Measurements from ENCODE around the gene S100A5.

Gene S100A5

DNA sequence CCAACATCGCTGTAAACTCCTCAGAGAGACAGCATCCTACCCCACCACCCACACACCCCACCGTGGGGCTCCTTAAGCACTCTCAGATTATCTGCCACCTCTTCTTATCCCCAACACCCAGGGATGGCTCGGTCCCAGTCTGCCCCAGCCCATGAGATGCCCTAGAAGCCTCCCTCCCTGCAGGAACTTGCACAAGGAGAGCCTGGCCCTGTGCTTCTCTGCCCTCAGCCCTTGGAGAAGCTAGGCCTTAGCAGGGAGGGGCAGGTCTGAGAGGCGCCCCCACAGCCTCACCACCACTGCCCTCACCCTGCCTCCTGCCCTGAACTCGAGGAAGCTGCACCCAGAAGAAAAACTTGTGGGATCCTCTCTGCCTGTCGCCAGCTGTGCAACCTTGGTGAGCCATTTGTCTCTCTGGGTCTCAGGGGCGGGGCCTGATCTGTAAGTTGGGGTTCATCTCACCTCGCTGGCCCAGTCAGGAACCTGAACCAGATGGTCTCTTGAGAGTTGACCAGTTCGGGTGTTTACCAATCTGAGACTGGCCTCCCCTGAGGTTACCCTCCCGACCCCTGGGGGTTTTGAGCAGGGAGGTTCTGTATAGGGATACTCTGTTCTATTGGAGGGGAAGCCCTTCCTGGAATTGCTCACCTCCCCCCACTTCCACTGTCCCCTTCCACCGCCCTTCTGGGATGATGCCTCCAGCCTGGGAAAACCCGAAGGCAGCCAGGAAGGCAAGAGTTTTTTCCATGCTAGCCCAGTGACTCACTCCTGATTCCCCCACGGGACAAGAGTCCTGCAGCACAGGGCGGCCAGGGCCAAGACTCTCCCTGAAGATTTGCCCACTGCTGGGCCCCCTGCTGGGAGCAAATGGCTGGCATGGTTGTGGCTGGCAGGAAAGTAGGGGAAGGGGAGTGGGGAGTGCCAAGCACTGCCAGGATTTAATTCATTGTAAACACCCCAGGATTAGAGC is 8.3 kb upstream of the S100A5 start, which contains the start of gene S100A3:
TSS of gene S100A3 (minus strand) at position 537 of the 967 bp plus-strand sequence. CDS start 773 bp downstream, outside the sequence.
- DNase-seq (ENCODE audit: low read depth in 1 of 2, low spot score in 1 of 2) = no peak

DNA sequence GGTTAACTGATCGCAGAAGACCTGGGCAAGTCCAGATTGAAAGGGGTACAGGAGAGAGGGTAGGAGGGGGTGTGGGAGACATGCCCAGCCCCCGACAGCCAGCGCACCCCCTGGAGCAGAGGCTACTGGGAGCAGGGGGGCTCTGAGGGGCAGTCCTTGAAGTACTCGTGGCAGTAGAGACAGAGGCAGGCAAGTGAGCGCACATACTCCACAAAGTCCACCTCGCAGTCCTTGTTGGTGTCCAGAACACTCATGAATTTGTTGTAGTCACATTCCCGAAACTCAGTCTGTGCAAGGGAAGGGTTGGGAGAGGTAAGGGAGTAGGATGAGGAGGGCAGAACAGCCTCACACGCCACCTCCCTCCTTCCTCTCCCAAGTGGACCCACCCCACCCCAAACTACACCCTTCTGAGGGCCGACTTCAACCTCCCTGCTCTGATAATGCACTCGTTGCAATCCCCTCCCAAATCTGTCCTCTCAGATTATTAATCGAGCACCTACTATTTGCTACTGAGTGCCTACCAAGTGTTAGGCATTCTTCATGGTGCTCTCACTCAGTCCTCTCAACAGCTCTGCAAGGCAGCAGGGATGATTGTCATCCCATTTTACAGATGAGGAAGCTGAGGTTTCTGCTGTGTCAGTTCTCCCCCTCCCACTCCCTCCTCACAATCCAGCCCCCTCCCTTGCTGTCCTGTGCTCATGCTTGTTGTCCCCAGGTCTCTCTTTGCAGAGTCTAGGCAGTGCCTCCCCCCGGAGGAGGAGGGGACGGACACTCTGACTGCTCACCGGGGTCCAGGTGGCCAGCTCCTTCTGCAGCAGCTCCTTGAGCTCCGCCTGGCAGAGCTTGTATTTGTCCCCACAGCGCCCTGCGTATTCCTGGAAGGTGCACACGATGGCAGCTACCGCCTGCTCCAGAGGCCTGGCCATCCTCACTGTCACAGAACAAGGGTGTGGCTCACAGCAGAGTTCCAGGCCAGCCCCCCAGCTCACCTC is 7.1 kb upstream of the S100A5 start:
- DNase-seq (ENCODE audit: low read depth in 1 of 2, low spot score in 1 of 2) = no peak

DNA sequence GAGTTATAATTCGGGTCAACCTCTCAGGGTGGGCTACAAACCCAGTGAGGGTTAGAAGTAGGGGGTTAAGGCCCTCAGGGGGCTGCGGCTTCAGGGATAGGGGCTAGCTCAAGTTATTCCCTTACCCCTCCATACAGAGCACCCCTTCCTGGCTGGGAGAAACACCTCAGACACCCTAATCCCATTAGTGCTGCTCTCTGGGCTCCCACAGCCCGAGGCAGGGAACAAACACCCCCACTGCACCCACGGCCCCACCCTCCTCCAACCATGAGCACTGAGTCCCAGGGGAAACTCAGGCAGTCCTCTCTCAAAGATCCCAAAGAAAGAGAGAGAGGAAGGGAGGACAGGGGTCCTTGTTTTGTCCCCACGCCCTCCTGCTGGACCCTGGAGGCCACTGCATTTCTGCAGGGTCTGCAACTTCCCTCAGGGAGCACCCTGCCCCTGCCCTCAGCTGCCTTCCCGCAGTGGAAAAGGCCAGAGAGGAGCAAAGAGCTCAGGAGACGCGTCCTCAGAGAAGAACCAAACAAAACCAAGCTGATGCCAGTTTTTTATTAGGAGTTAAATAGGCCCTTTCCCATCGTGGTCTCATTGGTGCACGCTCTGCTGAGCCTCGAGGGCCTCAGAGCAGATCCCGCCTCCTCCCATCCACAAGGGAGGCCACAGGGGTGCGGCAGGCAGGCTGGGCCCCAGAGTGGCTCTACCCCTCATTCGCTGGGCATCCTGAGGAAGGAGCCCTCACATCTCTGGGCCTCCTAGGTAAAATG is 6.2 kb upstream of the S100A5 start:
- DNase-seq (ENCODE audit: low read depth in 1 of 2, low spot score in 1 of 2) = no peak

DNA sequence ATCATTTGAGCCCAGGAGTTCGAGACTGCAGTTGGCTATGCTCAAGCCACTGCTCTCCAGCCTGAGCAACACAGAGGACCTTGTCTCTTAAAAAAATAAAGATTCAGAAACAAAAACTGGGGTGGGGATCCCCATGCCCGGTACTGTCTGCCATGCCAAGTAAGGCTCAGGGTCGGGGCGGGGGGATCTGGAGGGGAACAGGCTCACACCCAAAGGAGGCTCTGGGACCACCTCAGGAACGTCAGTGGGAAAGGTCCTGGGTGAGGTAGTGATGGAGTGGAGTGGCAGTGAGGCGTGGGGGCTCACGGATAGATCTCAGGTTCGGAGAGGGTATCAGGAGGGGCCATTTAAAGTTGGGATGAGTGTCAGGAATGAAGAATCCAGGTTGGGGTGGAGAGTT is 5.6 kb upstream of the S100A5 start:
- DNase-seq (ENCODE audit: low read depth in 1 of 2, low spot score in 1 of 2) = no peak

DNA sequence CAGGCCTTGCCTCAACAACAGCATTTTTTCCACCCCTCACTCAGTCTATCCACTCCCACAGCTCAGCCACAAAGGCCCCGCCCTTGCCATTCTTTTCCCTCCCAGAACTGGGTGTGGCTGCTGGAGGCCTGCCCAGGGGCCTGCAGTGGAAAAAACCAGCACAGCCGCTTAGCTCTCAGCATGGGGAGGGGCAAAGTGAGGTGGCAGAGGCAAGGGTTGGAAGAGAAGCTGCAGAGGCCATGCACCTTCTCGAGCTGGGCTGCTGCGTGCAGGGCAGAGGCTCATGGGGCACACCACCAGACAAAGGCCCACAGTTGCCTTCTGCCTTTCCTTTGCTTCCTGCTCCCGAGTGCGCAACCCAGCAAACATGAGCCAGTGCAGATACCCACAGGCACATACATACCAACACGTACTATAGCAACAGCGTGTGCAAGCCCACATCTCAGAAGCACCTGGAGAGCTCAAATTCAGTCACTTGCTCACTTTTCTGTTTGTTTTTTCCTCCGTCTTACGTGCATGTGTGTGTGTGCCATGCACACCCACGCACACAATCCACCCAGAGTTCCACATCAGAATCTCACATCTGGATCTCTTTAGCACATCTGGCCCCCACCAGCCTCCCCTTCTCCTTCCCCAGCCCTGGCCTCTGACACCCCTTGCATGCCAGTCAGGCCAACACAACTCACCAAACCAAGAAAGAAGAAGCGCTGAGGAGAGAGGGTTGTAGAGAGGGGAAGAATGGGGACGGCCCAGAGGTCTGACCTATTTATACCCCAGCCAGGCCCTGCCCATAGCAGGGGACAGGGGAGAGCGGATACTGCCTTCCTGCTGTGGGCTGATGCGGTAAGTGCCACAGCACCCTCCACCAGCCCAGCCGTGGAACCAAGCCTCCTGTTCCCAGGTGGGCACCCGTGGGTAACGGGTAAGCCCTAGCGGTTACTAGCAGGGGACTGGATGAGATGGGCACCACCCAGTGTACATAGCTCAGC is 4.6 kb upstream of the S100A5 start, which contains the start of gene S100A4:
TSS of gene S100A4 (minus strand) at position 740 of the 989 bp plus-strand sequence. CDS start 1,012 bp downstream, outside the sequence.
- DNase-seq (ENCODE audit: low read depth in 1 of 2, low spot score in 1 of 2) = peak; percentile 74 to 79

DNA sequence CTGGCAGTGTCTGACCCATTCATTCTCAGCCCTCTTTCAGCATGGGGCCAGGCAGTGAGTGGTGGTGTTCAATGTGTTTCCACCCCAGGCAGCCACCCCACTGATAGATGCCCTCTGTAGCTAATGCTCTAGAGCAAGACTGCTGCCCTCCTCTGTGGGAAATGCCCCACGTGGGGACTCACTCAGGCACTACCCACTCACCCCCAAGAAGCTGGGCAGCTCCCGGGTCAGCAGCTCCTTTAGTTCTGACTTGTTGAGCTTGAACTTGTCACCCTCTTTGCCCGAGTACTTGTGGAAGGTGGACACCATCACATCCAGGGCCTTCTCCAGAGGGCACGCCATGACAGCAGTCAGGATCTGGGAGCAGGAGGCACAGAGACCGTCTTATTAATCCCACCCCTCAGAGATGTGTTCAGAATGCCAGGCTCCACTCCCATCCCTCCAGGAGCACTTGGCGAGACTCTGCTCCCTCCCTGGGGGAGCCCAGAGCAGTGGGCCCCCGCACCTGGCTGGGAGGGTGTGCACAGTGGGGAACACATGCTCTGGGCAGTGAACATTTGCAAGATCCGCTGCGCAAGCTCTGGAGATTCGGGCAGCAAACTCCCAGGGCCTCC is 3.8 kb upstream of the S100A5 start:
- DNase-seq (ENCODE audit: low read depth in 1 of 2, low spot score in 1 of 2) = no peak

DNA sequence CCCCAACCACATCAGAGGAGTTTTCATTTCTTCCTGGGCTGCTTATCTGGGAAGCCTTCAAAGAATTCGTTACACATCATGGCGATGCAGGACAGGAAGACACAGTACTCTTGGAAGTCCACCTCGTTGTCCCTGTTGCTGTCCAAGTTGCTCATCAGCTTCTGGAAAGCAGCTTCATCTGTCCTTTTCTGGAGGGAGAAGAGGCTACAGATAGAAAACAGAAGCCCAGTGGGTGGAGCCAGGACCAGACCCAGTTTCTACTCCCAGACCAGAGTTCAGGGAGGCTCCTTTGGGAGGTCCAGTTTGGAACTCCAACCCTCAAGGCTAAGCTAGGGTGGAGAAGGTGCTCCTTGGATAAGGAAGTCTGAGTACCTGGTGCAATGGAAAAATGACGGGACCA is 3.0 kb upstream of the S100A5 start:
- no peak for DNase-seq (ENCODE audit: low read depth in 1 of 2, low spot score in 1 of 2)

DNA sequence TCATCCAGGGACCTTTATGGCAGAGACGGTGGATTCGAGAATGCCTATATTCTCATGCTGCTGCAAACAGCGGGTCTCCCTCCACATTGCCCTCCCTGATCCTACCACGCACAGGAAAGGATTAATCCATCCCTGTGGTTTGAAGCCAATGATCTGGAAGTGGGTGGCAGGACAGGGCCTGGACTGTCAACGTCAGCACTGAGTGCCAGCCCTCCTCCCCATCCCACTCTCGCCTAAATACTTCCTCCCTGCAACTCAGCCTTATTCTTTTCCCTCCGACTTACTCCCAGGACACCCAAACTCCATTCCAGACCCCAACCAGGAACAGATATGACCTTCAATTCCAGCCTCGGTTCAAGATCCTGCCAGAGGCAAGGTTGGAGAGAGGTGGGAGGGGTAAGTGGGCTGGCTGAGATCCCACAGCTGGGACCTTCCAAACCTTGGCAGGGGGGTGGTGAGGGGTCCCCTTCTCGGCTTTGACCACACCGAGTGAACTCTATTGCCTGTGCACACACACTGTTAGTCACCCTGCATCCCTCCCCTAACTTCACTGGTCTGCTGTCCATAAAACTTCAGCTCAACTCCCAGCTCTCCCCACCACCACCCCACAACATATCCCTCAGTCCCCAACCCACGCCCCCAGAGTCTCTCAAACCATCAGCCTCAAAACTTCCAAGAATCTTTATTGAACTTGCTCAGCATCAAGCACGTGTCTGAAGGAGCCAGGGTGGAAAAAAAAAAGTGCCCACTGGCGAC is 2.4 kb upstream of the S100A5 start:
- DNase-seq (ENCODE audit: low read depth in 1 of 2, low spot score in 1 of 2) = no peak

DNA sequence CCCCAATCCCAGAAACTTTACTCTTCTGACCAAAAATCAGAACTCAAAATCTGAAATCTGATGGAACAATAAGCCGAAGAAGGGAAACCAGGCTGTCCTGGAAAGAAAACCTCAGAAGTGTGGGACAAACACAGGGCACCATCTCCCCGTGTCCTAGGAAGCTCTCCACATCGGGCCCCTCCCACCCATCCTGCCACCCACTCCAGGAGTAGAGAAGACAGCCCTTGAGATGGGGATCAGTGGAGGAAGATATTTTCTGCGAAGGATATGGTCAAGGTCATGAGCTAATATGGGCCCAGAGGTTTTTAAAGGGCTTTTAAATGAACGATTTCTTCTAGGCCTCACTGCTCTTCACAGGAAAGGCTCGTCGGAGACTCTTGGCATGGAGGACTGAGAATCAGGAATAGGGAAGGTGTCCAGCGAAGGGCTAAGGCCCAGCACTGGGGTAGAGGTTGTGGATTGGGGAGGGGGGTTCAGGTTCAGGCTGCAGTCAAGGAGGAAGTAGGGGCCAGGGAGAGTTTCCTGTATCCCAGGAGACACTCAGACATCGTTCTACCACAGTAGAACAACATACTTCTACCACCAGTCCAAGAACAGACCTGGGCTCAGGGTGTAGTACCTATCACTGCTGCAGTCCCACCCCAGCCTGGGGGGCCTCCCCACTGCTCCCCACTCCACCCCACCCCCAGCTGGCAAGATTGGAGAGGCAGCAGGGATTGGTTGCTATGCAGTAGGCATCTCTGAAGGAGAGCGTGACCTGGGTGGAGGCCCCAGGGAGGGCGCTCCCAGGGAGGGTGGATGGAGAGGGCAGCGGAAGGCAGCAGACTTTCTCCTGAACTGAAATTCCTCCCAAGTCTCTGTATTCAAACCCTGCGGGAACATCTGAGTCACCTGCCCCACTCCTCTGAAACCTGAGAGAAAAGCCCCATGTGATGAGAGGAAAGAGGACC is 1.2 kb upstream of the S100A5 start:
- DNase-seq (ENCODE audit: low read depth in 1 of 2, low spot score in 1 of 2) = no peak

DNA sequence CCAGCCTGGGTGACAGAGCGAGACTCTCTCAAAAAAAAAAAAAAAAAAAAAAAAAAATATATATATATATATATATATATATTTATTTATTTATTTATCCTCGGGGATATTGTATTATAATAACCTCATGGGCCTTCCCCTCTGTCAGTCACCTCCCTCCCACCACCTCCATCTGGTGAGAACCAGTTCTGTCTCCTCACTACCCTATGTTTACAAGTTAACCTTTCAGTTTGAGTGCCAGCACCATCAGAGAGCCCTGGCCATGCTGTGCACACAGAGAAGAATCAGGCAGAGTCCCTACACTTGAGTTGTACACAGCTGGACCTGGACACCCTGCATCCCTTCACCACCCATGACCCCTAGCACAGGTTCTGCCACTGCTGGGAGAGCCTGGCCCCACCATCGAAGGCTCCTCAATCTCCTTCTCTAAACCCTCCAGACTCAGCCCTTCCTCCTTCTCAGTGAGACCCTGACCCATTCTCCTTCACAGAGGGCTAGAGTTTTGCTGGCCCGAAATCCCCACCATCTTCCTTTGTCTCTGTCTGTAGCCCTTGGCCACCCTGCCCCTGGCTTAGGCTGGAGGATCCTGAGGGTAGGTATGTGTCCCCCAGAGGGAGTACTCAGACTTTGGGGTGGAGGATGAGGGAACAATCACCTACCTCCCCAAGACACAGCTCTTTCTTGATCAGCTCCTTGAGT is 1.2 kb downstream of the S100A5 start:
- DNase-seq (ENCODE audit: low read depth in 1 of 2, low spot score in 1 of 2) = no peak

DNA sequence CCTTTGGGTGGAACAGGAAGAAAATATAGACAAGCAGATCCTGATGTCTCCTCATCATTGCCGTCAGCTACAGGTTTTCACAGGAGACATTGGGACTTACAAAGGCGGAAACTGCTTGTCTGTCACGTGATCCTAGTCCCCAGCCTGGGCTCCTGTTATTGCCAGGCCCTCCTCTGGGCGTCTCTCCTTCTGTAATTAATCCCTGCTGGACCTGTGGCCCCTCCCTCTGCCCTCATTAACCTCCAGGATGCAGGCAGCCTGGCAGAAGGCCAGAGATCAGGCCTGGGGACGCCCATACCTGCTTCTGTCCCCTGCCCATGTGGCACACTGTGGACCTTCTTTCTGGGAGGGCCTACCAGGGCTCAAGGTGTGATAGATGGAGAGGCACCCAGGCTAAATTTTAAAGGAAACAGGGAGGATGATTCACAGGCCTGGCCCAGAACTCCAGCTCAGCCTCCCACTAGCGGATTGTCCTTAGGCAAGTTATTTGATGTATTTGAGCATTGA is 2.4 kb downstream of the S100A5 start:
- no peak for DNase-seq (ENCODE audit: low read depth in 1 of 2, low spot score in 1 of 2)

DNA sequence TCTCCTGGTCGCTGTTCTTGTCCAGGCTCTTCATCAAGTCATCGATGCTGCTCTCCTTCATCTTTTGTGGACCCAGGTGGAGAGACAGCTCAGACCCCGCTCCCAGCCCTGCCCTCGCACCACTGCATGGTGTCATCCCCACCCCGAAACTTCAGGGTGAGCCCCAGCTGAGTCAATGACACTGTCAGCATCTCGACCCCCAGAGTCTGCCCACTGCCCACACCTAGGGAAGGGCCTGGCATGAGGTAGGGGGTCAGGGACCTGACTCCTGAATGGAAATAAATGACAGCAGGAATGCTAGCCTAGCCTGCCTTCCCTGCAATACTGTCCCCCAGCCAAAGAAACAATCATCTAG is 3.4 kb downstream of the S100A5 start:
- no peak for DNase-seq (ENCODE audit: low read depth in 1 of 2, low spot score in 1 of 2)

DNA sequence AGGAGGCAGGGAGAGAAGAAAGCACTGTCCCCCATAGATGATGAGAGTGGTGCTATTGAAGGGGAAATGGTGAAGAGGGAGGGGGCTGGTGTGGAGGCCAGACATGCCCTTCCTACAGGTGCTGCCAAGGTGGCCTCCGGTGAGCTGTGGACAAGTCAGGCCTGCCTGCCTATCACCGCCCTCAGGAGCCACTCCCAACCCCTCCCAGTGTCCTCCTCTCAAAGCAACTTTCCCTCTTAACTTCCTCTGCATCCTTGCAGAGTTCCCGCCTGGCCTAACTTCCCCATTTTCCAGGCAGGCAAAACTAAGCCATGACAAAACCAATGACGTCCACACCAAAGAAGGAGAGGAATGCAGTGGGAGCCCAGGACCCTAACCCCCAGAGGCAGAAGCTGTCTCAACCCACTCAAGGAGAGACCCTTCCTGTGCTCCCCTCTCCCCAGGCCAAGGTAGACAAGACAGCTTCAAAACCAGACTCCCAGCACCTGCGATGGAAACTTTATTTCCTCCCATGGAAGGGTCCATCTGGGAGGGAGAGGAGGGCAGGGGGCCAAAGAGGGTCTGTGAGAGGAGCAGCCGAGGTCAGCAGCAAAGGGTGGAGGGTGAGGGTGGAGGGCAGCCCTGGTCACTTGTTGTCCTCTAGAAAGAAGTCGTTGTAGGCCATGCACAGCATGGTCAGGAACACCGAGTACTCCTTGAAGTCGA is 3.9 kb downstream of the S100A5 start:
- DNase-seq (ENCODE audit: low read depth in 1 of 2, low spot score in 1 of 2) = no peak

DNA sequence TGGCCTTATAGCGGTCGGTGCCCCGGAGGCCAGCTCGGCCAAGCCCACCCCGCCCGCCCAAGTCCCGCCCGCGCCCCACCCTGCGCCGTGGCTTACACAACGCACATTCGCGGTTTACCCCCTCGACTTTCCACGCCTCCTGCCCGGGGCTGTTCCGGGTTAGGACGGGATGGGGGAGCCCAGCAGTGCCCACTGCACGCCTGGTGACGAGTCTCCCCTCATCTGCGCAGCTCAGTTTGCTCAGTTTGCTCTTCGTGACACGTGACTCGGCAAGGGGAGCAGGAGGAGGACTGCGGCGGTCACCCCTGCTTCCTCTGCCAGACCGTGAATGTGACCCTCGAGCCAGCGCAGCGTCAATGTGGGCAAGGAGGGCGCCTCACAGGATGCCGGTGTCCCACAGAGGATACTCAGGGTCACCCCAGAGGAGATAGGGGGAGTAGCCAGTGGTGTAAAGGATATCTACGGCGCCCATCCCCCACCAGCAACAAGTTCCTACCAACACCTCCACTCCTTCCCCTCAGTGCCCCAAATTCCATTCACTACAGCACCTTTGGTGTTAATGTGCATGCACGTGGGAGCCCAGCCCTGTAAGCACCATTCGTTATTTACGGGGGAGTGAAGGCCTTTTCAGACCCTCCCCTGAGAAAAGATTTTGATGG is 4.6 kb downstream of the S100A5 start:
- peak; percentile 65 to 69 for DNase-seq (ENCODE audit: low read depth in 1 of 2, low spot score in 1 of 2)

DNA sequence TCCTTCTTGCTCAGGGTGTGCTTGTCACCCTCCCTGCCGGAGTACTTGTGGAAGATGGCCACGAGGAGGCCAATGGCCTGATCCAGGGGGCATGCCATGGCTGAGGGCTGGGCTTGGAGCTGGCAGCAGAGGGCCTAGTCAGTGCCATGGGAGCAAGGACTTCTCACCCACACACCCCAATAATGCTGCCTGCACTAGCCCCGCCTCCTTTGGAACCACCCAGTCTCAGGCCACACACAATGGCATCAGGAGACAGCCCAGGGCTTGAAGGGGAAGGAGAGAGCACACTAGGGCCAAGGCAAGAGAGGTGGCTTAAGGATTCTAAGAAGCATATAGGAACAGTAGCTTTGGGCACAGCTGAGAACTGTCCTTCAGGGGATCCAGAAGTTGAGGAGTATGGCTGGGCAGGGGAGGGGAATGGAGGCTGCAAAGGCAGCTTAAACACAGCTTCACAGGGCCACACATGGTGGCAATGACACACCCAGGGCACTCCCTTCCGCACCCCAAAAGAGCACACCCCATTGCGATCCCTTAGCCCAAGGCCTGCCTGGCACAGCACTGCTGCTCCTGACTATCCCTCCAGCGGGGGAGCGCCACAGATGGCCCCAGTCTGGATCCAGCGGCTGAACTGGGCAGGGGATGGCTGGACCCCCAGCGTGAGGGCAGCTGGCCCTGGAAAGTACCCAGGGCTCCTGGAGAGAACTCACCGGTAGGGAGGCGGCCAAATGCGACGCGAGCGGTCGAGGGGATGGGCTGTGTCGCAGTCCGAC is 5.3 kb downstream of the S100A5 start, which contains the start of gene S100A6:
TSS of gene S100A6 (minus strand) at position 750 of the 770 bp plus-strand sequence. CDS start at position 98, 652 bp downstream.
- no peak for DNase-seq (ENCODE audit: low read depth in 1 of 2, low spot score in 1 of 2)
